GM23248 (cell line): Measurements from ENCODE around the gene ACER3. TPM values are rescaled to one million over a fixed set of nuclear protein-coding genes. Genes with fewer than 3 reads are reported as not detected.

Experiments used
- DNase-seq: peaks from one replicate; pipeline ENCODE4 v3.0.0-alpha.2; 2015
- H2AFZ ChIP-seq: fragments of 200-600 bp; sonication (generic); 2 replicates; pipeline ENCODE4 v1.6.1; 2016; ENCODE audit warnings: antibody characterized with exemption
- H3F3A ChIP-seq: fragments of 200-600 bp; sonication (generic); 2 replicates; pipeline ENCODE4 v1.6.1; 2016; ENCODE audit warnings: mild to moderate bottlenecking, antibody characterized with exemption, mixed run types; ENCODE audit not compliant: insufficient read depth
- H3K27ac ChIP-seq: fragments of 200-600 bp; sonication (generic); 2 replicates; pipeline ENCODE4 v1.5.1; 2016; ENCODE audit warnings: mild to moderate bottlenecking
- H3K27me3 ChIP-seq: fragments of 200-600 bp; sonication (generic); replicated peaks from 2 replicates; pipeline ENCODE4 v1.6.1; 2016; ENCODE audit warnings: mild to moderate bottlenecking; ENCODE audit not compliant: insufficient read depth
- H3K36me3 ChIP-seq: fragments of 200-600 bp; sonication (generic); 2 replicates; pipeline ENCODE4 v1.6.1; 2016; ENCODE audit warnings: low read depth, mild to moderate bottlenecking
- H3K4me1 ChIP-seq: fragments of 200-600 bp; sonication (generic); 2 replicates; pipeline ENCODE4 v1.6.1; 2016; ENCODE audit warnings: mild to moderate bottlenecking; ENCODE audit not compliant: insufficient read depth
- H3K4me2 ChIP-seq: fragments of 200-600 bp; sonication (generic); one replicate; pipeline ENCODE4 v1.6.1; 2016; ENCODE audit warnings: mild to moderate bottlenecking; ENCODE audit not compliant: unreplicated experiment
- H3K4me3 ChIP-seq: fragments of 200-600 bp; sonication (generic); 2 replicates; pipeline ENCODE4 v1.5.1; 2016; ENCODE audit warnings: mild to moderate bottlenecking
- H3K79me2 ChIP-seq: fragments of 200-600 bp; sonication (generic); 2 replicates; pipeline ENCODE4 v1.6.1; 2016; ENCODE audit warnings: mild to moderate bottlenecking; ENCODE audit not compliant: insufficient read depth
- H3K9ac ChIP-seq: fragments of 200-600 bp; sonication (generic); 2 replicates; pipeline ENCODE4 v1.6.1; 2016; ENCODE audit warnings: mild to moderate bottlenecking
- H3K9me2 ChIP-seq: fragments of 200-600 bp; sonication (generic); 2 replicates; pipeline ENCODE4 v1.6.1; 2016; ENCODE audit warnings: mixed run types, mild to moderate bottlenecking, moderate library complexity; ENCODE audit not compliant: insufficient read depth
- H3K9me3 ChIP-seq: fragments of 200-600 bp; sonication (generic); one replicate; pipeline ENCODE4 v1.6.1; 2017; ENCODE audit warnings: low read depth
- H4K20me1 ChIP-seq: fragments of 200-600 bp; sonication (generic); 2 replicates; pipeline ENCODE4 v1.6.0; 2016; ENCODE audit not compliant: insufficient read depth
- EZH2 ChIP-seq: fragments of 200-600 bp; sonication (generic); IDR thresholded peaks from 2 replicates; pipeline ENCODE4 v1.6.1; 2018; ENCODE audit warnings: antibody characterized with exemption, mild to moderate bottlenecking; ENCODE audit not compliant: insufficient read depth, poor library complexity, severe bottlenecking
- EZH2phosphoT487 ChIP-seq: fragments of 200-600 bp; sonication (generic); IDR thresholded peaks from 2 replicates; pipeline ENCODE4 v1.6.1; 2018; ENCODE audit warnings: antibody characterized with exemption, moderate library complexity, mild to moderate bottlenecking, low read depth; ENCODE audit not compliant: insufficient read depth
- WGBS, 2 experiments: methylation state at CpG; one replicate each; pipeline ENCODE4 v1.1.6; 2015 to 2017; ENCODE audit warnings: low lambda C conversion rate in 2 of 2, low coverage in 1 of 2; ENCODE audit errors: missing lambda C conversion rate in 2 of 2; 5-methylcytosine and 5-hydroxymethylcytosine counted together
- in situ Hi-C: fragments of 300-500 bp; cut with MboI; formaldehyde crosslinking; loops from 2 replicates; pipeline ENCODE4 v1.15.0; 2020
- polyA plus RNA-seq: library from polyadenylated mRNA; unstranded; fragments of >200 nt; fragmentation: Nextera tagmentation; extraction: Ambion mirVana; gene quantifications from 2 replicates; pipeline ENCODE4 v1.2.1, GENCODE V29; 2016
- total RNA-seq: library from RNA; depleted of rRNA; stranded (reverse); fragments of >200 nt; shearing (Covaris generic); gene quantifications from 2 replicates; pipeline ENCODE4 v1.2.3, GENCODE V29; 2014

Gene ACER3
- total and polyA plus RNA-seq, 2 experiments from 2014 or later: 9.1 to 10.2 TPM

- Histone ChIP-seq H3K4me3 (no peak overlapping the region), H3K9me2 (no peaks in the 10 kb centered on the region), H3K9me3 (no peaks in the 10 kb centered on the region), H3K4me1 (peaks cover 39% of the 10 kb centered on the region), H3K27me3 (no peaks in the 10 kb centered on the region), H2AFZ (peak overlapping the region; percentile 57; the same call in 1 of the 2 replicates), H3K4me2 (peak overlapping the region; percentile 46), H4K20me1 (no peaks in the 10 kb centered on the region), H3K79me2 (peaks cover 77% of the 10 kb centered on the region), H3K27ac (peak overlapping the region; percentile 99), H3F3A (peaks cover 30% of the 10 kb centered on the region), H3K9ac (peak overlapping the region; percentile 85), H3K36me3 (no peaks in the 10 kb centered on the region)
- in situ Hi-C loops: no loop called here
- 43 to 49% methylated on average over 6 to 8 of the region's 8 CpGs for WGBS, 2 experiments
- no peak for TF ChIP-seq EZH2
- TF ChIP-seq EZH2phosphoT487: no peak
- no peak for DNase-seq
Measured at GRCh38 chr11:77072851-77073327, 212.2 kb downstream of the ACER3 start.

- Histone ChIP-seq H3K4me1 (peaks cover 33% of the 10 kb centered on the region), H3K27me3 (no peaks in the 10 kb centered on the region), H3K9me3 (no peaks in the 10 kb centered on the region), H3K27ac (peak overlapping the region; percentile 99), H3K36me3 (0 out of 2 replicates have a peak, but pooled peaks cover 2% of the 10 kb centered on the region), H3K4me2 (peak overlapping the region; percentile 78), H3K79me2 (peaks cover 77% of the 10 kb centered on the region), H3F3A (peaks cover 30% of the 10 kb centered on the region), H3K9ac (peak overlapping the region; percentile 85), H3K4me3 (peak overlapping the region; percentile 45), H4K20me1 (no peaks in the 10 kb centered on the region), H3K9me2 (no peaks in the 10 kb centered on the region), H2AFZ (peak overlapping the region; percentile 57; the same call in 1 of the 2 replicates)
- no peak for TF ChIP-seq EZH2phosphoT487
- no peak for TF ChIP-seq EZH2
- 0 to 1% methylated on average over 11 of the region's 11 CpGs for WGBS, 2 experiments
- peak; percentile 99 for DNase-seq
- in situ Hi-C loops: no loop called here
Measured at GRCh38 chr11:77073328-77074001, 212.7 kb downstream of the ACER3 start.

DNA sequence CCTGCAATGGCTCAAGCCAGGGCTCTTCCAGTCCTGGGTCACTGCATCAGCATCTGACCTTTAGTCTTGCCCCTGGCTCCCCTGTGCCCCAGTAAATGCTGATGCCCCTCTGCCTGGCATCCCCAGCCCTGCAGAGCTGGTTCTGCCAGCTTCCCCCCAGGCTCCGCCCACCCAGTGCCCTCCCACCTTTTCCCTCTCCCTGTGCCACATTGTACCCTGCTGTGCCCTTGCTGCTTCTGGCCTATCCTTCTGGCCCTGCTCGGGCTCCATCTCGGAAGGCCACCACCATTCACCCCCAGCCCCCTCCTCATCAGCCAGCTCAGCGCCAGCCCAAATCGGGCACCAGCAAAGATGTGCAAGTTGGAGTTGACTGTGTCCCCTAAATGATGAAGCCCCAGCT lies 213.5 kb downstream of the ACER3 start:
- Histone ChIP-seq H3K27me3 (no peaks in the 10 kb centered on the region), H3K9ac (peak overlapping the region; percentile 85)

DNA sequence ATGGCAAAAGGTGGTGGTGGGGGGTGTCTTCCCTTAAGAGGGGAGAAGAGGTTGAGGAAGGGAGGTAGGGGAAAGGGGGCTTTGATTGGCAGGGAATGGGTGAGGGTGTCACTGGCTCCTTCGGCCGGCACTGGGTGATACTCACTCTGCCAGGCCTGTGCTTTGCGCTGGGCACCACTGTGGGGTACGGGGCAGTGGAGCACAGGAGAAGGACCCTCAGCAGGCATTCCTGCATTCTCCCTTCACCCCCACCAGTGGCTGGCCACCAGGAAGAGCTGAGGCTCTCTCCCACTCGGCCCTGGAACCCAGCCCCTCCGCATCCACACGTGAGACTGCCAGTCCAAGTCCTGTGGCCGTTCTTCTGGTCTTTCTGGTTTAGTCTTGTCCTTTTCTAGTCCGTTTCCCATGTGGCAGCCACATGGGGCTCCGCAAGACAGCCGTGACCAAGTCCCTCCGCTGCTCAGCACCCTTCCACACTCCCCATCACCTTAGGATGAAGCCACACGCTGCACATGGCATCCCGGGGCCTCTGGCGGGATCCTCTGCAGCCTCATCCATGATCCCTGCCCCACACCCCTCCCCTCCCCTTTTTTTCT lies 214.0 kb downstream of the ACER3 start:
- peak overlapping the region; percentile 99 for H3K27ac ChIP-seq
- H3K36me3 ChIP-seq: 0 out of 2 replicates have a peak, but pooled peaks cover 6% of the 10 kb centered on the region
- H2AFZ ChIP-seq: no peak overlapping the region
- H4K20me1 ChIP-seq: no peaks in the 10 kb centered on the region
- WGBS, 2 experiments: 85 to 89% methylated on average over 12 to 15 of the region's 15 CpGs
- in situ Hi-C loops: no loop called here
- peaks cover 30% of the 10 kb centered on the region for H3F3A ChIP-seq
- no peaks in the 10 kb centered on the region for H3K27me3 ChIP-seq
- H3K9me3 ChIP-seq: no peaks in the 10 kb centered on the region
- TF ChIP-seq EZH2: no peak
- TF ChIP-seq EZH2phosphoT487: no peak
- peaks cover 33% of the 10 kb centered on the region for H3K4me1 ChIP-seq
- H3K79me2 ChIP-seq: peaks cover 77% of the 10 kb centered on the region
- H3K4me3 ChIP-seq: no peak overlapping the region
- no peaks in the 10 kb centered on the region for H3K9me2 ChIP-seq
- peak overlapping the region; percentile 85 for H3K9ac ChIP-seq
- DNase-seq: no peak
- H3K4me2 ChIP-seq: peak overlapping the region; percentile 78

More for the DNA sequence above, 213.5 kb downstream of the ACER3 start:
- peak overlapping the region; percentile 45 for H3K4me3 ChIP-seq
- H3K79me2 ChIP-seq: peaks cover 77% of the 10 kb centered on the region
- H3K9me2 ChIP-seq: no peaks in the 10 kb centered on the region
- in situ Hi-C loops: no loop called here
- peak overlapping the region; percentile 99 for H3K27ac ChIP-seq
- H3K36me3 ChIP-seq: 0 out of 2 replicates have a peak, but pooled peaks cover 6% of the 10 kb centered on the region
- H3K4me2 ChIP-seq: peak overlapping the region; percentile 78
- DNase-seq: no peak
- H2AFZ ChIP-seq: 0 out of 2 replicates have a peak overlapping the region, but pooled peaks have one; percentile 57
- no peaks in the 10 kb centered on the region for H3K9me3 ChIP-seq
- no peak for TF ChIP-seq EZH2phosphoT487
- no peak for TF ChIP-seq EZH2
- WGBS, 2 experiments: 76 to 90% methylated on average over 4 to 5 of the region's 5 CpGs
- H4K20me1 ChIP-seq: no peaks in the 10 kb centered on the region
- peaks cover 30% of the 10 kb centered on the region for H3F3A ChIP-seq
- H3K4me1 ChIP-seq: peaks cover 33% of the 10 kb centered on the region
